Nephron progenitor cell (in vitro differentiated cells): ENCODE data around the gene KRT38.

Experiments
- DNase-seq: peaks from one replicate; pipeline ENCODE4 v3.0.0; 2021
- H3K27ac Mint-ChIP-seq: 2 replicates; pipeline ENCODE4 v1.8.0; 2021; ENCODE audit warnings: mild to moderate bottlenecking, moderate library complexity, mixed read lengths
- H3K27me3 Mint-ChIP-seq: 2 replicates; pipeline ENCODE4 v1.8.0; 2021; ENCODE audit warnings: mild to moderate bottlenecking, low read depth, mixed read lengths; ENCODE audit not compliant: poor library complexity
- H3K36me3 Mint-ChIP-seq: 2 replicates; pipeline ENCODE4 v1.8.0; 2021; ENCODE audit warnings: low read depth, mixed read lengths
- H3K4me1 Mint-ChIP-seq: 2 replicates; pipeline ENCODE4 v1.8.0; 2021; ENCODE audit warnings: mixed read lengths
- H3K4me3 Mint-ChIP-seq: 2 replicates; pipeline ENCODE4 v1.8.0; 2021; ENCODE audit warnings: mild to moderate bottlenecking, moderate library complexity, mixed read lengths
- H3K9me3 Mint-ChIP-seq: 2 replicates; pipeline ENCODE4 v1.8.0; 2021; ENCODE audit warnings: mild to moderate bottlenecking, moderate library complexity, mixed read lengths
- TF ChIP-seq, protein P1 (sequence below): fragments of 200-600 bp; sonication (generic); IDR thresholded peaks from 2 replicates; pipeline ENCODE4 v1.5.0; 2021; ENCODE audit warnings: antibody characterized with exemption

KRT38 gene

GRCh38 chr17:41464682-41465081 is 23.9 kb upstream of the KRT38 start:
- DNase-seq = no peak
- TF ChIP-seq, protein P1, sequence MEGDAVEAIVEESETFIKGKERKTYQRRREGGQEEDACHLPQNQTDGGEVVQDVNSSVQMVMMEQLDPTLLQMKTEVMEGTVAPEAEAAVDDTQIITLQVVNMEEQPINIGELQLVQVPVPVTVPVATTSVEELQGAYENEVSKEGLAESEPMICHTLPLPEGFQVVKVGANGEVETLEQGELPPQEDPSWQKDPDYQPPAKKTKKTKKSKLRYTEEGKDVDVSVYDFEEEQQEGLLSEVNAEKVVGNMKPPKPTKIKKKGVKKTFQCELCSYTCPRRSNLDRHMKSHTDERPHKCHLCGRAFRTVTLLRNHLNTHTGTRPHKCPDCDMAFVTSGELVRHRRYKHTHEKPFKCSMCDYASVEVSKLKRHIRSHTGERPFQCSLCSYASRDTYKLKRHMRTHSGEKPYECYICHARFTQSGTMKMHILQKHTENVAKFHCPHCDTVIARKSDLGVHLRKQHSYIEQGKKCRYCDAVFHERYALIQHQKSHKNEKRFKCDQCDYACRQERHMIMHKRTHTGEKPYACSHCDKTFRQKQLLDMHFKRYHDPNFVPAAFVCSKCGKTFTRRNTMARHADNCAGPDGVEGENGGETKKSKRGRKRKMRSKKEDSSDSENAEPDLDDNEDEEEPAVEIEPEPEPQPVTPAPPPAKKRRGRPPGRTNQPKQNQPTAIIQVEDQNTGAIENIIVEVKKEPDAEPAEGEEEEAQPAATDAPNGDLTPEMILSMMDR = no peak
- H3K36me3 Mint-ChIP-seq = no peaks in the 10 kb centered on the region
- peaks cover 14% of the 10 kb centered on the region for H3K27me3 Mint-ChIP-seq
- no peak overlapping the region for H3K27ac Mint-ChIP-seq
- peaks cover 17% of the 10 kb centered on the region for H3K9me3 Mint-ChIP-seq
- H3K4me3 Mint-ChIP-seq = no peak overlapping the region
- H3K4me1 Mint-ChIP-seq = peaks cover 4% of the 10 kb centered on the region

GRCh38 chr17:41464173-41464572 is 23.4 kb upstream of the KRT38 start:
- no peak for DNase-seq
- Mint-ChIP-seq H3K4me1 (peaks cover 4% of the 10 kb centered on the region), H3K36me3 (no peaks in the 10 kb centered on the region), H3K9me3 (peaks cover 14% of the 10 kb centered on the region), H3K27me3 (peaks cover 11% of the 10 kb centered on the region), H3K4me3 (no peak overlapping the region), H3K27ac (no peak overlapping the region)
- TF ChIP-seq, protein P1 = no peak

DNA sequence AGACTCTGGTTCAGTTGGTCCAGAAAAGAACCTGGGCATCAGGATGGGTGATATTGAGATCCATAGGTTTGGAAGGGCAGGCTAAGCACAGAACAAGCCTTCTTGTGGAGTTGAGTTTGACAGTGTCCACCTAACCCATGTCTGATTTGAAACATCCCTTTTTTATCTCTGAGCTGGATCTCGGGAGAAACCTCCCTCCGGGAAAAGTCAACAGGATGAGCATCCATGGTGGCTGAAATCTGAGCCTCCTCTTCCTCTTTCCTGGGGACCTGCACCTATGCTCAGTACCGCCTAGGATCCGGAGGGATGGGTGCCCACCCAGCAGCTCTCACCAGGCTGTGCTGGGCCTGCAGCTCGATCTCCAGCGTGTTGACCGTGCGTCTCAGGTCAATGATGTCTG is 23.0 kb upstream of the KRT38 start:
- no peak for DNase-seq
- Mint-ChIP-seq H3K4me1 (peaks cover 4% of the 10 kb centered on the region), H3K4me3 (no peak overlapping the region), H3K9me3 (peaks cover 12% of the 10 kb centered on the region), H3K36me3 (no peaks in the 10 kb centered on the region), H3K27me3 (peaks cover 10% of the 10 kb centered on the region), H3K27ac (no peak overlapping the region)
- TF ChIP-seq, protein P1 = no peak

- peaks cover 16% of the 10 kb centered on the region for H3K27me3 Mint-ChIP-seq
- H3K4me3 Mint-ChIP-seq = no peak overlapping the region
- H3K27ac Mint-ChIP-seq = no peak overlapping the region
- H3K4me1 Mint-ChIP-seq = peaks cover 4% of the 10 kb centered on the region
- DNase-seq = no peak
- no peaks in the 10 kb centered on the region for H3K36me3 Mint-ChIP-seq
- TF ChIP-seq, protein P1 = no peak
- H3K9me3 Mint-ChIP-seq = peaks cover 2% of the 10 kb centered on the region
These were observed 21.9 kb upstream of the KRT38 start for GRCh38 chr17:41462705-41463104.

- H3K9me3 Mint-ChIP-seq = no peaks in the 10 kb centered on the region
- H3K4me3 Mint-ChIP-seq = no peak overlapping the region
- no peak overlapping the region for H3K27ac Mint-ChIP-seq
- peaks cover 4% of the 10 kb centered on the region for H3K4me1 Mint-ChIP-seq
- DNase-seq = no peak
- peaks cover 13% of the 10 kb centered on the region for H3K27me3 Mint-ChIP-seq
- H3K36me3 Mint-ChIP-seq = no peaks in the 10 kb centered on the region
- TF ChIP-seq, protein P1 = no peak
These were observed 16.9 kb upstream of the KRT38 start for GRCh38 chr17:41457676-41458075.

DNA sequence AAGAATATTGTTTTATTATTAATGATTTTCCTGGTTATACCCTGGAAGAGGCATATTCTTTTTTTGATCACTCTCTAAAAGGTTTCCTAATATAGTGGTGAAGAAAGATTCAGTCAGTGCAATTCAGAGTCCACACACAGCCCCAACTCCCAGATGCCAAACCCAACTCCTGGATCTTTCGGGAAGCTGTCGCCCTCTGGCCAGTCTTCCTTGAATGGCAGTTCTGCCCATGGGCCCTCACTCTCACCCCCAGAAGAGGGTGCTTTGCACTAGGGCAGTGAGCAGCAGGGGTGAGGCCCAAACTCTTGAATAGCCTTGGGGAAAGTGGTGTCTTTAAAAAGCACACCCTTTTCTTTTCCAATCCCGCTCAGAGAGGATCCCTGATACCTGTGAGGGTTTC is 15.4 kb upstream of the KRT38 start:
- Mint-ChIP-seq H3K27ac (no peak overlapping the region), H3K4me3 (no peak overlapping the region), H3K9me3 (peaks cover 12% of the 10 kb centered on the region), H3K36me3 (no peaks in the 10 kb centered on the region), H3K27me3 (peaks cover 13% of the 10 kb centered on the region), H3K4me1 (peaks cover 4% of the 10 kb centered on the region)
- DNase-seq = no peak
- TF ChIP-seq, protein P1 = no peak
